MM.1S (cell line): ENCODE data around the gene IL17RE.
"Not testable (repeated sequence)": the region's sequence is repeated elsewhere in the genome, so short reads cannot be mapped to it uniquely, and the experiment has no call there.

Experiments used
- DNase-seq: peaks from one replicate; pipeline ENCODE4 v3.0.0-alpha.2; 2015
- H2AFZ ChIP-seq: fragments of 300-600 bp; sonication (generic); 2 replicates; pipeline ENCODE4 v1.6.0; 2016; ENCODE audit warnings: antibody characterized with exemption, low read length
- H3F3A ChIP-seq: fragments of 300-600 bp; sonication (generic); 2 replicates; pipeline ENCODE4 v1.6.1; 2016; ENCODE audit warnings: mild to moderate bottlenecking, antibody characterized with exemption, low read length, moderate library complexity, mixed read lengths; ENCODE audit not compliant: insufficient read depth
- H3K27ac ChIP-seq: fragments of 300-600 bp; sonication (generic); 2 replicates; pipeline ENCODE4 v1.5.1; 2016; ENCODE audit warnings: mild to moderate bottlenecking, low read length
- H3K27me3 ChIP-seq: fragments of 300-600 bp; sonication (generic); replicated peaks from 2 replicates; pipeline ENCODE4 v1.6.0; 2016; ENCODE audit warnings: low read length; ENCODE audit not compliant: insufficient read depth
- H3K36me3 ChIP-seq: fragments of 300-600 bp; sonication (generic); replicated peaks from 2 replicates; pipeline ENCODE4 v1.6.1; 2016; ENCODE audit warnings: mild to moderate bottlenecking, low read length, mixed read lengths; ENCODE audit not compliant: insufficient read depth
- H3K4me1 ChIP-seq: fragments of 300-600 bp; sonication (generic); 2 replicates; pipeline ENCODE4 v1.6.1; 2016; ENCODE audit warnings: low read length, mixed read lengths
- H3K4me2 ChIP-seq: fragments of 300-600 bp; sonication (generic); 2 replicates; pipeline ENCODE4 v1.6.0; 2016; ENCODE audit warnings: low read depth, low read length
- H3K4me3 ChIP-seq: fragments of 300-600 bp; sonication (generic); 2 replicates; pipeline ENCODE4 v1.5.1; 2016; ENCODE audit warnings: low read length, mixed read lengths
- H3K79me2 ChIP-seq: fragments of 300-600 bp; sonication (generic); 2 replicates; pipeline ENCODE4 v1.6.1; 2016; ENCODE audit warnings: mixed run types, low read length, mixed read lengths
- H3K9ac ChIP-seq: fragments of 300-600 bp; sonication (generic); 2 replicates; pipeline ENCODE4 v1.6.1; 2016; ENCODE audit warnings: low read length, mixed read lengths
- H3K9me2 ChIP-seq: fragments of 300-600 bp; sonication (generic); replicated peaks from 2 replicates; pipeline ENCODE4 v1.6.1; 2016; ENCODE audit warnings: mild to moderate bottlenecking, low read length, mixed read lengths; ENCODE audit not compliant: insufficient read depth
- H3K9me3 ChIP-seq: fragments of 300-600 bp; sonication (generic); replicated peaks from 2 replicates; pipeline ENCODE4 v1.6.1; 2016; ENCODE audit warnings: mild to moderate bottlenecking, low read length, mixed read lengths; ENCODE audit not compliant: insufficient read depth
- H4K20me1 ChIP-seq: fragments of 300-600 bp; sonication (generic); 2 replicates; pipeline ENCODE4 v1.6.1; 2016; ENCODE audit warnings: mild to moderate bottlenecking, low read length, moderate library complexity, mixed read lengths; ENCODE audit not compliant: insufficient read depth
- CTCF ChIP-seq: fragments of 300-600 bp; sonication (generic); IDR thresholded peaks from 2 replicates; pipeline ENCODE4 v1.5.1; 2016; ENCODE audit warnings: antibody characterized with exemption, low read length, mixed read lengths
- EZH2 ChIP-seq: fragments of 300-600 bp; sonication (generic); optimal IDR thresholded peaks from 2 replicates; pipeline ENCODE3; 2017; ENCODE audit warnings: low read depth, mild to moderate bottlenecking, antibody characterized with exemption, low read length, mixed read lengths
- EZH2phosphoT487 ChIP-seq: fragments of 300-600 bp; sonication (generic); IDR thresholded peaks from 2 replicates; pipeline ENCODE4 v1.6.1; 2018; ENCODE audit warnings: antibody characterized with exemption, low read length

IL17RE gene

DNA sequence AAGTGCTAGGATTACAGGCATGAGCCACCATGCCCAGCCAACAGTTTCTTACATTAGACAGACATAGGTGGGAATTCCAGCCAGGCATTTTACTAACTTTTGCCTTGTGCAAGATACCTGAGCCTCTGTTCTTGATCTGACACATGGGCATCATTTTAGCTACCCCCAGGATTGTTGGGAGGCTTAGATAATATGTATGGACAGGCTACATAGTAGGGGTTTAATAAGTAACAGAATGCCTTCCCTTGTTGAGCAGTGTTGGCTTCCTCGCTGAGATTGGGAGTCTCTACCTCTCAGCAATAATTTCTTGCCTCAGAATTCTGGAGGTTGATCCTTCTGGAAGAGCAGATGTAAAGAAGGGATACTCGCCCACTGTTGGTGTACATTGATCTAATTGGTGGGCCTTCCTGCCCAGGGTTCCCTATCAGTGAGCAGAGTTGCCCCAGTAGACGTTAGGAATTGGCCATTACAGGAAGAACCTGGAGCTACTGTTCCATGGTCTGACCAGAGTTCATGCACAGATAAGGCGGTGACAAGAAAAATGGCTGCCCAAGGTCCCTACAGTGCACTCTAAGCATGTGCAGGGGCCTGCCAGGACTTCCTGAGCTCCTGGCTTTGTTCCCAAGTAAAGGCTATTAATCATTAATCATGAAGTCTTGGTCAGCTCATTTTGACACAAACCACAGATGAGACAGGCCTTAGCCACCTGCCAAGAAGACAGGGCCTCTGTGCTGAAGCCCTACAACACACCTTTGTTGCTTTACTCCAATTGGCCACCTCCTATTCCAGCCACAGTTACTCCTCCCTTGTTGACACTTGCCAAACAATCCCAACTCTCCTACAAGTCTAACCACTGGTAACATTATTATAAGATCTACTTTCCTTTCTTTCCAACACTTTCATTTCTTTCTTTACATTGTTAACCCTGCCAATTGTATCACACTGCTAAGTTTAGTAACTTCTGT is 5.0 kb upstream of the IL17RE start:
- Histone ChIP-seq H3K9me3 (no peaks in the 10 kb centered on the region), H3K4me2 (no peak overlapping the region), H3K27me3 (no peaks in the 10 kb centered on the region), H4K20me1 (no peaks in the 10 kb centered on the region), H3K4me1 (peaks cover 5% of the 10 kb centered on the region; the same call in 1 of the 2 replicates), H3K79me2 (peaks cover 7% of the 10 kb centered on the region), H3K27ac (no peak overlapping the region), H3K9me2 (no peaks in the 10 kb centered on the region), H3K9ac (no peak overlapping the region), H2AFZ (no peak overlapping the region), H3K4me3 (no peak overlapping the region), H3F3A (no peaks in the 10 kb centered on the region), H3K36me3 (0 out of 2 replicates have a peak, but pooled peaks cover 1% of the 10 kb centered on the region)
- no peak for DNase-seq
- TF ChIP-seq EZH2 = no peak
- TF ChIP-seq CTCF = no peak
- no peak for TF ChIP-seq EZH2phosphoT487

DNA sequence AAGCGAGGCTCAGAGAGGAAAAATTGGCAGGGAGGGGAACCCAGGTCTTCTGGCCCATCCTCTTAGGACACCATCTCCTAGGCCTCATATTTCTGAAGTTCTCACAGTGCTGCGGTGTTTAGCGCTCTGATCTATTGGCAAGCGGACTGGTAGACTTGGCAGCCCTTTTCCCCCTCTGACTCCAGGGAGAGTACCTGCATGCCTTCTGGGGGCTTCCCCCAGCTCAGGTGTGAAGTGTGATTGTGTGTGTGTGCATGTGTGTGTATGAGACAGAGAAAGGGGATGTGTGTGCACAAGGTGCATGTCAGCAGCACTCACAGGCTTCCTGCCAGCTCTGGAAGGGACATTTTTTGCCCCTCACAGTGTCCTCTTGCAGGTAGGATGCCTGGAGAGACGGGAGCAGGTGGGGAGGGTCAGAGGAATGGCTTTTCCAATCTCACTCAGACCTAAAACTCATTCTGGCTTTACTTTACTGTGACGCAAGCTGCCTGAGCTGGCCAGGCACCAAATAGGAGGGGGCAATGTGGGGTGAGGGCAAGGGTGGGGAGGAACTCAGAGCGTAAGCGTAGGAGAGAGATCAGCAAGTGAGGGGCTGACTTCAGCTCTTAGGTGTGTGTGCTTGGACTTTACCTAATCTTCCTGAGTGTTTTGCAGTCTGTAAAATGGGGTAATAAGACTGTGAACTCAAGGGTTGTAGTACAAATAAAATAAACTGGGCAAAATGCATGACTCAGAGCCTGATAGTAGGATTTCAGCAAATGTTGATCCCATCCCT is 4.0 kb upstream of the IL17RE start:
- no peak overlapping the region for H3K4me2 ChIP-seq
- no peak overlapping the region for H3K27ac ChIP-seq
- no peaks in the 10 kb centered on the region for H3F3A ChIP-seq
- no peaks in the 10 kb centered on the region for H3K9me3 ChIP-seq
- no peaks in the 10 kb centered on the region for H3K27me3 ChIP-seq
- H3K9ac ChIP-seq = no peak overlapping the region
- no peak for TF ChIP-seq CTCF
- no peak for TF ChIP-seq EZH2
- TF ChIP-seq EZH2phosphoT487 = no peak
- no peak overlapping the region for H2AFZ ChIP-seq
- no peak overlapping the region for H3K4me3 ChIP-seq
- no peaks in the 10 kb centered on the region for H3K36me3 ChIP-seq
- peaks cover 5% of the 10 kb centered on the region; the same call in 1 of the 2 replicates for H3K4me1 ChIP-seq
- no peak for DNase-seq
- no peaks in the 10 kb centered on the region for H3K79me2 ChIP-seq
- H4K20me1 ChIP-seq = no peaks in the 10 kb centered on the region
- no peaks in the 10 kb centered on the region for H3K9me2 ChIP-seq

DNA sequence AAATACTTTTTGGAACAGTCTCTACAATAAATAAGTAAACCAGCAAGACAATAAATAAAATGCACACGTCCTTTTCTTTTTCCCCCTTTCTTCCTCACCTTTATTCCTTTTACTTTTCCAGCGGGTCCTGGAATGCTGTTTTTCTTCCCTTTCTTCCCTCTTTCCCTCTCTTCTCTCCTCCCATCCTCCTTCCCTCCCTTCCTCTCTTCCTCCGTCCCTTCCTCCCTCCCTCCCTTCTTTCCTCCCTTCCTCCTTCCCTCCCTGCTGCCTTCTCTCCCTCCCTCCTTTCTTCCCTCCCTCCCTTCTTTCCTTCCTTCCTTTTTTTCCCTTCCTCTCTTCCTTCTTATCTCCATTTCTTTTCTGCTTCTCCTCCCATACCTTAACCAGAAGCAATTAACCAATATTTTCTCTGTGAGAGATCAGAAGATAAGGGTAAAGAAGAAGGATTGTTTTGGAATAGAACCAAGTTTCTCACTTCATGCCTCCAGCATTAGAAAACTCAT is 3.3 kb upstream of the IL17RE start:
- no peak for DNase-seq
- H3K4me1 ChIP-seq = peaks cover 5% of the 10 kb centered on the region; the same call in 1 of the 2 replicates
- H3K9me2 ChIP-seq = no peaks in the 10 kb centered on the region
- H3K27ac ChIP-seq = no peak overlapping the region
- H3K27me3 ChIP-seq = no peaks in the 10 kb centered on the region
- no peaks in the 10 kb centered on the region for H3K79me2 ChIP-seq
- H3K36me3 ChIP-seq = no peaks in the 10 kb centered on the region
- no peak for TF ChIP-seq CTCF
- TF ChIP-seq EZH2 = no peak
- no peak for TF ChIP-seq EZH2phosphoT487
- no peak overlapping the region for H3K9ac ChIP-seq
- H2AFZ ChIP-seq = no peak overlapping the region
- no peaks in the 10 kb centered on the region for H3F3A ChIP-seq
- H3K4me2 ChIP-seq = no peak overlapping the region
- no peak overlapping the region for H3K4me3 ChIP-seq
- no peaks in the 10 kb centered on the region for H4K20me1 ChIP-seq
- no peaks in the 10 kb centered on the region for H3K9me3 ChIP-seq

DNA sequence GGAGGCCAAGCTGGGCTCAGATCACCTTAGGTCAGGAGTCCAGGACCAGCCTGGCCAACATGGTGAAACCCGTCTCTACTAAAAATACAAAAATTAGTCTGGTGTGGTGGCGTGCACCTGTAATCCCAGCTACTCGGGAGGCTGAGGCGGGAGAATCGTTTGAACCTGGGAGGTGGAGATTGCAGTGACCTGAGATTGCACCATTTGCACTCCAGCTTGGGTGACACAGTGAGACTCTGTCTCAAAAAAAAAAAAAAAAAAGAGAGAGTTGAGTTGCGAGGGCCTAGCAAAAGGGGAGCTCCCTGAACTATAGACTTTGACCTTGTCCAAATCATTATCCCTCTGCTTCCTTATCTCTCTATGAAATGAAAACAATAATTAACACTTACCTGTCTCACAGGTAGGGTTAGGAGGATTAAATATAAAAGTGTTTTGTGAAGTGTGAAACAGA is 1.7 kb upstream of the IL17RE start:
- not testable (repeated sequence) for H2AFZ ChIP-seq, H3K27me3 ChIP-seq, H3K9me2 ChIP-seq, H3K4me1 ChIP-seq, H3K27ac ChIP-seq, H3K9ac ChIP-seq, H3K9me3 ChIP-seq, H4K20me1 ChIP-seq, H3K79me2 ChIP-seq, H3K4me3 ChIP-seq, H3K36me3 ChIP-seq, H3K4me2 ChIP-seq, DNase-seq, H3F3A ChIP-seq
